ENCODE data around the gene HPF1.
A peak's percentile ranks its signal among the peaks of the same experiment; 100 is the strongest.

The HPF1 gene

DNA sequence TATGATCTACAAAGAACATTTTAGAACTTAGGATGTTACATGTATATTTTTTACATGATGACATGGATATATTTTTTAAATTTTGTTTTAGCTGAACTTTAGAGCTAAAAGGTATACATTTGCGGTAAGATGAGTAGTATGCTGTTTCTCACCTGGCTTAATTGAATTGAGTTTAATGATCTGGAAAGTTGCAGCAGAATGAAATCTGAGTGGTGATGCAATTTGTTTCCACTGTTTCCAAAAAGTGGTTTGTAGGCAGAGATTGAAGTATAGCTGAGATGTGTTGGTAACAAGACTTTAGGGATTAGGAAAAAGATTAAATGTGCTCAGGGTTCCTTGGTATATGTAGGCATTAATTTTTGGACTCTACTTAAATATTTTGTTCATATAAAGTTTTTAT is 68.1 kb downstream of the HPF1 start:
- no peaks in the 10 kb centered on the region for H3K4me1 ChIP-seq (ENCODE audit: control insufficient read depth, insufficient read depth, low read length)
- peaks cover 24% of the 10 kb centered on the region for H3K36me3 ChIP-seq (ENCODE audit: control insufficient read depth, insufficient read depth, low read length, severe bottlenecking)
- H3K4me3 ChIP-seq (ENCODE audit: low read length), result no peak overlapping the region
- no peaks in the 10 kb centered on the region for H3K9me3 ChIP-seq (ENCODE audit: control insufficient read depth, low read length)
- DNase-seq (ENCODE audit: low read depth), result no peak
- no peaks in the 10 kb centered on the region for H3K27me3 ChIP-seq (replicated peaks; ENCODE audit: control insufficient read depth, insufficient read depth, low read length)
- H3K9ac ChIP-seq (ENCODE audit: low read length), result no peak overlapping the region

DNA sequence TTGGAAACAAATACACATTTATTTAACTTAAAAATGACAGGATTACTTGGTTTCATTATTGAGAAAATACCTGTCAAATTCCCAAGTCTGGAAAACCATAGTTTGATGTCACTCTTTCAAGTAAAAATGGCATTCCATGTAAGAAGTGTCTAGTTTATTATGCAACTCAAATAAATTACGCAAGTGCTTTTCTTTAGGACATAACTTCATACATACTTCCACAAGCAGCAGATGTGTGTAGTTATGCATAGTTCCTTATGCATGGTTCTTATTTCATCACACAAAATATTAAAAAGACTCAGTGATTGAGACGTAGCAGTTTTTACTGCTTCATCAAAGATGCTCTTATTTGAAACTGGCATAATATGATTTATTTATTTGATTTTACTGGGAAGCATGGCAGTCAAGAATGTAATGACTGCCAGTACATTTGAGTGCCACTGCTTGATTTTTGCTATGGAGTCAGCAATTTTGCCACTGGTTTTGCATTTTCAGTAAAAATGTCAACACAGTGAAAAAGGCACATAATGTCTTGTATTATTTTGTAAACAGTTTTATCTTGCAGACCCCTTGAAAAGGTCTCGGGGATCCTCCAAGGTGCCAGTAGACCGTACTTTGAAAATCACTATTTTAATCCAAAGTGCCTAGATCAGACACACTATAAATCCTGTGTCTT is 75.2 kb downstream of the HPF1 start:
- H3K4me1 ChIP-seq (ENCODE audit: control insufficient read depth, insufficient read depth, low read length), result peaks cover 6% of the 10 kb centered on the region

More for the DNA sequence above, 75.2 kb downstream of the HPF1 start:
- Histone ChIP-seq H3K27me3 (replicated peaks; ENCODE audit: control insufficient read depth, insufficient read depth, low read length) (no peaks in the 10 kb centered on the region), H3K36me3 (ENCODE audit: control insufficient read depth, insufficient read depth, low read length, severe bottlenecking) (peaks cover 12% of the 10 kb centered on the region), H3K9ac (ENCODE audit: low read length) (no peak overlapping the region), H3K9me3 (ENCODE audit: control insufficient read depth, low read length) (no peaks in the 10 kb centered on the region), H3K4me3 (ENCODE audit: low read length) (no peak overlapping the region)
- peak; percentile 84 for DNase-seq (ENCODE audit: low read depth)

Data from adipocyte (in vitro differentiated cells).